GM23338 (cell line): Measurements from ENCODE around the gene RAB29. TPM values are rescaled to one million over a fixed set of nuclear protein-coding genes. Genes with fewer than 3 reads are reported as not detected.

Experiments used
- ATAC-seq: fragments of 200-7000 bp; cut with Tn5 transposase; 3 replicates; pipeline ENCODE4 v1.9.1; 2020
- DNase-seq: peaks from one replicate; pipeline ENCODE4 v3.0.0-alpha.2; 2015; ENCODE audit warnings: low spot score
- H2AFZ ChIP-seq: fragments of 200-600 bp; sonication (generic); 2 replicates; pipeline ENCODE4 v1.8.0; 2016; ENCODE audit warnings: antibody characterized with exemption, mild to moderate bottlenecking, moderate library complexity
- H3F3A ChIP-seq: fragments of 200-600 bp; sonication (generic); replicated peaks from 2 replicates; pipeline ENCODE4 v1.8.0; 2017; ENCODE audit warnings: antibody characterized with exemption, mixed run types, low read depth
- H3K27ac ChIP-seq: fragments of 200-600 bp; sonication (generic); 2 replicates; pipeline ENCODE4 v1.6.1; 2016; ENCODE audit warnings: low read depth
- H3K27me3 ChIP-seq: fragments of 200-600 bp; sonication (generic); 2 replicates; pipeline ENCODE4 v1.8.0; 2016; ENCODE audit warnings: mild to moderate bottlenecking, mixed run types, moderate library complexity; ENCODE audit not compliant: insufficient read depth
- H3K36me3 ChIP-seq: fragments of 200-600 bp; sonication (generic); 2 replicates; pipeline ENCODE4 v1.8.0; 2016; ENCODE audit warnings: mild to moderate bottlenecking; ENCODE audit not compliant: insufficient read depth
- H3K4me1 ChIP-seq: fragments of 200-600 bp; sonication (generic); 2 replicates; pipeline ENCODE4 v1.8.0; 2016; ENCODE audit warnings: mild to moderate bottlenecking, moderate library complexity; ENCODE audit not compliant: insufficient read depth
- H3K4me2 ChIP-seq: fragments of 200-600 bp; sonication (generic); 2 replicates; pipeline ENCODE4 v1.7.1; 2017; ENCODE audit warnings: mixed run types
- H3K4me3 ChIP-seq: fragments of 200-600 bp; sonication (generic); 2 replicates; pipeline ENCODE4 v1.6.1; 2016; ENCODE audit warnings: mixed run types
- H3K79me2 ChIP-seq: fragments of 200-600 bp; sonication (generic); replicated peaks from 2 replicates; pipeline ENCODE4 v1.8.0; 2017; ENCODE audit warnings: mild to moderate bottlenecking; ENCODE audit not compliant: insufficient read depth
- H3K9me2 ChIP-seq: fragments of 200-600 bp; sonication (generic); 2 replicates; pipeline ENCODE4 v1.8.0; 2017; ENCODE audit not compliant: insufficient read depth
- H4K20me1 ChIP-seq: fragments of 200-600 bp; sonication (generic); replicated peaks from 2 replicates; pipeline ENCODE4 v1.8.0; 2017; ENCODE audit warnings: mild to moderate bottlenecking; ENCODE audit not compliant: insufficient read depth
- H3K27ac Mint-ChIP-seq: 2 replicates; pipeline ENCODE4 v1.8.0; 2020; ENCODE audit warnings: inconsistent platforms, mild to moderate bottlenecking, moderate library complexity, mixed read lengths
- H3K27me3 Mint-ChIP-seq: 3 replicates; pipeline ENCODE4 v1.8.0; 2022; ENCODE audit warnings: low read depth, mild to moderate bottlenecking, moderate library complexity, mixed read lengths, inconsistent platforms; ENCODE audit not compliant: insufficient read depth, poor library complexity
- H3K36me3 Mint-ChIP-seq: 3 replicates; pipeline ENCODE4 v1.8.0; 2021; ENCODE audit warnings: low read depth, mild to moderate bottlenecking, inconsistent platforms, moderate library complexity, mixed read lengths
- H3K4me1 Mint-ChIP-seq: 3 replicates; pipeline ENCODE4 v1.8.0; 2020; ENCODE audit warnings: mild to moderate bottlenecking, inconsistent platforms, mixed read lengths
- H3K4me3 Mint-ChIP-seq: 3 replicates; pipeline ENCODE4 v1.8.0; 2021; ENCODE audit warnings: moderate library complexity, mild to moderate bottlenecking, inconsistent platforms, mixed read lengths
- H3K9me3 Mint-ChIP-seq: 3 replicates; pipeline ENCODE4 v1.8.0; 2020; ENCODE audit warnings: moderate library complexity, mild to moderate bottlenecking, inconsistent platforms, mixed read lengths
- EZH2phosphoT487 ChIP-seq: fragments of 200-600 bp; sonication (generic); IDR thresholded peaks from one replicate; pipeline ENCODE4 v1.8.1; 2018; ENCODE audit warnings: antibody characterized with exemption; ENCODE audit not compliant: unreplicated experiment
- polyA plus RNA-seq: library from polyadenylated mRNA; unstranded; fragments of >200 nt; fragmentation: Nextera tagmentation; extraction: Ambion mirVana; gene quantifications from 2 replicates; pipeline ENCODE4 v1.2.1, GENCODE V29; 2016
- total RNA-seq: library from RNA; depleted of rRNA; stranded (reverse); fragments of >200 nt; shearing (Covaris generic); gene quantifications from 2 replicates; pipeline ENCODE4 v1.2.3, GENCODE V29; 2014
- TF ChIP-seq, protein P1 (sequence below): fragments of 250-450 bp; sonication (Bioruptor Pico); IDR thresholded peaks from 2 replicates; pipeline ENCODE4 v1.5.0; 2020; ENCODE audit warnings: mild to moderate bottlenecking, moderate library complexity
- TF ChIP-seq, protein P2 (sequence below), 2 experiments: fragments of 200-600 bp in 1 of 2; sonication (generic) in 1 of 2; conservative IDR thresholded peaks; 2 replicates each; pipeline versions ENCODE4 v1.5.1 to v1.6.1; 2016 to 2017; ENCODE audit warnings: antibody characterized with exemption in 2 of 2, low read depth in 2 of 2, mild to moderate bottlenecking in 2 of 2, moderate library complexity in 1 of 2

RAB29 gene
- total and polyA plus RNA-seq, 2 experiments from 2014 or later: 7.1 to 9.1 TPM

DNA sequence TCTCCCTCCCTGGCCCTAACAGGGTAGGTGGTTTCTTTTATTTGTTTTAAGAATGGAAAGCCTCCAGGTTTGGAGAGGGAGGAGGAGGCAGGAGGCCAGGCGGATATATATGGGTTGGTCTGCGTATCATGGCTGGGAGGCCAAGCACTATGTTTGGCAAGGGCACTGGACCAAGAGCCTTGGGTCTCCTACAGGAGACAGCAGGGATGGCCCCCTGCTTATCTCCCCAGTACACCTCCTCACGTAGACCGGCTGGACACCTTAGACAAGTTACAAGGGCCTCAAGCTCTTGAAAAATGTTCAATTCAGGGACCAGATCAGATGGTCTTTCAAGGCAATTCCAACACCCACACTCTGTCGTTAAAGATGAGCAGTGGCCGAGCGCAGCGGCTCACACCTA is 26.8 kb upstream of the RAB29 start:
- Mint-ChIP-seq H3K9me3 (no peaks in the 10 kb centered on the region), H3K4me3 (no peak overlapping the region), H3K27me3 (peaks cover 6% of the 10 kb centered on the region), H3K4me1 (peaks cover 10% of the 10 kb centered on the region; the same call in 2 of the 3 replicates), H3K36me3 (peaks cover 19% of the 10 kb centered on the region), H3K27ac (no peak overlapping the region)
- no peak overlapping the region for H3K4me2 ChIP-seq
- H3K79me2 ChIP-seq: peaks cover 32% of the 10 kb centered on the region
- peaks cover 5% of the 10 kb centered on the region; the same call in 1 of the 2 replicates for H4K20me1 ChIP-seq
- TF ChIP-seq, protein P1, sequence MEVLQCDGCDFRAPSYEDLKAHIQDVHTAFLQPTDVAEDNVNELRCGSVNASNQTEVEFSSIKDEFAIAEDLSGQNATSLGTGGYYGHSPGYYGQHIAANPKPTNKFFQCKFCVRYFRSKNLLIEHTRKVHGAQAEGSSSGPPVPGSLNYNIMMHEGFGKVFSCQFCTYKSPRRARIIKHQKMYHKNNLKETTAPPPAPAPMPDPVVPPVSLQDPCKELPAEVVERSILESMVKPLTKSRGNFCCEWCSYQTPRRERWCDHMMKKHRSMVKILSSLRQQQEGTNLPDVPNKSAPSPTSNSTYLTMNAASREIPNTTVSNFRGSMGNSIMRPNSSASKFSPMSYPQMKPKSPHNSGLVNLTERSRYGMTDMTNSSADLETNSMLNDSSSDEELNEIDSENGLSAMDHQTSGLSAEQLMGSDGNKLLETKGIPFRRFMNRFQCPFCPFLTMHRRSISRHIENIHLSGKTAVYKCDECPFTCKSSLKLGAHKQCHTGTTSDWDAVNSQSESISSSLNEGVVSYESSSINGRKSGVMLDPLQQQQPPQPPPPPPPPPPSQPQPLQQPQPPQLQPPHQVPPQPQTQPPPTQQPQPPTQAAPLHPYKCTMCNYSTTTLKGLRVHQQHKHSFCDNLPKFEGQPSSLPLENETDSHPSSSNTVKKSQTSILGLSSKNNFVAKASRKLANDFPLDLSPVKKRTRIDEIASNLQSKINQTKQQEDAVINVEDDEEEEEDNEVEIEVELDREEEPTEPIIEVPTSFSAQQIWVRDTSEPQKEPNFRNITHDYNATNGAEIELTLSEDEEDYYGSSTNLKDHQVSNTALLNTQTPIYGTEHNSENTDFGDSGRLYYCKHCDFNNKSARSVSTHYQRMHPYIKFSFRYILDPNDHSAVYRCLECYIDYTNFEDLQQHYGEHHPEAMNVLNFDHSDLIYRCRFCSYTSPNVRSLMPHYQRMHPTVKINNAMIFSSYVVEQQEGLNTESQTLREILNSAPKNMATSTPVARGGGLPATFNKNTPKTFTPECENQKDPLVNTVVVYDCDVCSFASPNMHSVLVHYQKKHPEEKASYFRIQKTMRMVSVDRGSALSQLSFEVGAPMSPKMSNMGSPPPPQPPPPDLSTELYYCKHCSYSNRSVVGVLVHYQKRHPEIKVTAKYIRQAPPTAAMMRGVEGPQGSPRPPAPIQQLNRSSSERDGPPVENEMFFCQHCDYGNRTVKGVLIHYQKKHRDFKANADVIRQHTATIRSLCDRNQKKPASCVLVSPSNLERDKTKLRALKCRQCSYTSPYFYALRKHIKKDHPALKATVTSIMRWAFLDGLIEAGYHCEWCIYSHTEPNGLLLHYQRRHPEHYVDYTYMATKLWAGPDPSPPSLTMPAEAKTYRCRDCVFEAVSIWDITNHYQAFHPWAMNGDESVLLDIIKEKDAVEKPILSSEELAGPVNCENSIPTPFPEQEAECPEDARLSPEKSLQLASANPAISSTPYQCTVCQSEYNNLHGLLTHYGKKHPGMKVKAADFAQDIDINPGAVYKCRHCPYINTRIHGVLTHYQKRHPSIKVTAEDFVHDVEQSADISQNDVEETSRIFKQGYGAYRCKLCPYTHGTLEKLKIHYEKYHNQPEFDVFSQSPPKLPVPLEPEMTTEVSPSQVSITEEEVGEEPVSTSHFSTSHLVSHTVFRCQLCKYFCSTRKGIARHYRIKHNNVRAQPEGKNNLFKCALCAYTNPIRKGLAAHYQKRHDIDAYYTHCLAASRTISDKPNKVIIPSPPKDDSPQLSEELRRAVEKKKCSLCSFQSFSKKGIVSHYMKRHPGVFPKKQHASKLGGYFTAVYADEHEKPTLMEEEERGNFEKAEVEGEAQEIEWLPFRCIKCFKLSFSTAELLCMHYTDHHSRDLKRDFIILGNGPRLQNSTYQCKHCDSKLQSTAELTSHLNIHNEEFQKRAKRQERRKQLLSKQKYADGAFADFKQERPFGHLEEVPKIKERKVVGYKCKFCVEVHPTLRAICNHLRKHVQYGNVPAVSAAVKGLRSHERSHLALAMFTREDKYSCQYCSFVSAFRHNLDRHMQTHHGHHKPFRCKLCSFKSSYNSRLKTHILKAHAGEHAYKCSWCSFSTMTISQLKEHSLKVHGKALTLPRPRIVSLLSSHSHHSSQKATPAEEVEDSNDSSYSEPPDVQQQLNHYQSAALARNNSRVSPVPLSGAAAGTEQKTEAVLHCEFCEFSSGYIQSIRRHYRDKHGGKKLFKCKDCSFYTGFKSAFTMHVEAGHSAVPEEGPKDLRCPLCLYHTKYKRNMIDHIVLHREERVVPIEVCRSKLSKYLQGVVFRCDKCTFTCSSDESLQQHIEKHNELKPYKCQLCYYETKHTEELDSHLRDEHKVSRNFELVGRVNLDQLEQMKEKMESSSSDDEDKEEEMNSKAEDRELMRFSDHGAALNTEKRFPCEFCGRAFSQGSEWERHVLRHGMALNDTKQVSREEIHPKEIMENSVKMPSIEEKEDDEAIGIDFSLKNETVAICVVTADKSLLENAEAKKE (CRISPR knock-in tag): no peak
- TF ChIP-seq, protein P2, sequence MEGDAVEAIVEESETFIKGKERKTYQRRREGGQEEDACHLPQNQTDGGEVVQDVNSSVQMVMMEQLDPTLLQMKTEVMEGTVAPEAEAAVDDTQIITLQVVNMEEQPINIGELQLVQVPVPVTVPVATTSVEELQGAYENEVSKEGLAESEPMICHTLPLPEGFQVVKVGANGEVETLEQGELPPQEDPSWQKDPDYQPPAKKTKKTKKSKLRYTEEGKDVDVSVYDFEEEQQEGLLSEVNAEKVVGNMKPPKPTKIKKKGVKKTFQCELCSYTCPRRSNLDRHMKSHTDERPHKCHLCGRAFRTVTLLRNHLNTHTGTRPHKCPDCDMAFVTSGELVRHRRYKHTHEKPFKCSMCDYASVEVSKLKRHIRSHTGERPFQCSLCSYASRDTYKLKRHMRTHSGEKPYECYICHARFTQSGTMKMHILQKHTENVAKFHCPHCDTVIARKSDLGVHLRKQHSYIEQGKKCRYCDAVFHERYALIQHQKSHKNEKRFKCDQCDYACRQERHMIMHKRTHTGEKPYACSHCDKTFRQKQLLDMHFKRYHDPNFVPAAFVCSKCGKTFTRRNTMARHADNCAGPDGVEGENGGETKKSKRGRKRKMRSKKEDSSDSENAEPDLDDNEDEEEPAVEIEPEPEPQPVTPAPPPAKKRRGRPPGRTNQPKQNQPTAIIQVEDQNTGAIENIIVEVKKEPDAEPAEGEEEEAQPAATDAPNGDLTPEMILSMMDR (conservative IDR thresholded peaks at IDR 0.05; ENCODE audit: low read depth in 2 of 2): no peak
- TF ChIP-seq EZH2phosphoT487: no peak
- H3K27ac ChIP-seq: no peak overlapping the region
- no peaks in the 10 kb centered on the region for H3F3A ChIP-seq
- no peaks in the 10 kb centered on the region for H3K9me2 ChIP-seq
- H2AFZ ChIP-seq: no peak overlapping the region
- no peaks in the 10 kb centered on the region for H3K4me1 ChIP-seq
- ATAC-seq: no peak
- H3K36me3 ChIP-seq: no peaks in the 10 kb centered on the region; the same call in 1 of the 2 replicates
- no peaks in the 10 kb centered on the region for H3K27me3 ChIP-seq
- no peak for DNase-seq
- no peak overlapping the region for H3K4me3 ChIP-seq
